ENCODE results near the gene AKR1C3.
"Not testable (repeated sequence)": the region's sequence is repeated elsewhere in the genome, so short reads cannot be mapped to it uniquely, and the experiment has no call there.

The AKR1C3 gene

GRCh38 chr10:5094265-5095205 lies at the start of gene AKR1C3:
Gene AKR1C3 (plus strand): TSS chr10:5094414. CDS start chr10:5094445, 31 bp downstream.
- TF ChIP-seq, protein P1, sequence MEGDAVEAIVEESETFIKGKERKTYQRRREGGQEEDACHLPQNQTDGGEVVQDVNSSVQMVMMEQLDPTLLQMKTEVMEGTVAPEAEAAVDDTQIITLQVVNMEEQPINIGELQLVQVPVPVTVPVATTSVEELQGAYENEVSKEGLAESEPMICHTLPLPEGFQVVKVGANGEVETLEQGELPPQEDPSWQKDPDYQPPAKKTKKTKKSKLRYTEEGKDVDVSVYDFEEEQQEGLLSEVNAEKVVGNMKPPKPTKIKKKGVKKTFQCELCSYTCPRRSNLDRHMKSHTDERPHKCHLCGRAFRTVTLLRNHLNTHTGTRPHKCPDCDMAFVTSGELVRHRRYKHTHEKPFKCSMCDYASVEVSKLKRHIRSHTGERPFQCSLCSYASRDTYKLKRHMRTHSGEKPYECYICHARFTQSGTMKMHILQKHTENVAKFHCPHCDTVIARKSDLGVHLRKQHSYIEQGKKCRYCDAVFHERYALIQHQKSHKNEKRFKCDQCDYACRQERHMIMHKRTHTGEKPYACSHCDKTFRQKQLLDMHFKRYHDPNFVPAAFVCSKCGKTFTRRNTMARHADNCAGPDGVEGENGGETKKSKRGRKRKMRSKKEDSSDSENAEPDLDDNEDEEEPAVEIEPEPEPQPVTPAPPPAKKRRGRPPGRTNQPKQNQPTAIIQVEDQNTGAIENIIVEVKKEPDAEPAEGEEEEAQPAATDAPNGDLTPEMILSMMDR (IDR thresholded peaks at IDR 0.05; ENCODE audit: borderline replicate concordance, control extremely low read depth, extremely low read depth, insufficient read depth, missing control alignments): no peak
- in situ Hi-C loops (cut with MboI; ENCODE audit: low sequenced_read_pairs, unreplicated experiment): no loop called here
- DNase-seq (ENCODE audit: low spot score): no peak

DNA sequence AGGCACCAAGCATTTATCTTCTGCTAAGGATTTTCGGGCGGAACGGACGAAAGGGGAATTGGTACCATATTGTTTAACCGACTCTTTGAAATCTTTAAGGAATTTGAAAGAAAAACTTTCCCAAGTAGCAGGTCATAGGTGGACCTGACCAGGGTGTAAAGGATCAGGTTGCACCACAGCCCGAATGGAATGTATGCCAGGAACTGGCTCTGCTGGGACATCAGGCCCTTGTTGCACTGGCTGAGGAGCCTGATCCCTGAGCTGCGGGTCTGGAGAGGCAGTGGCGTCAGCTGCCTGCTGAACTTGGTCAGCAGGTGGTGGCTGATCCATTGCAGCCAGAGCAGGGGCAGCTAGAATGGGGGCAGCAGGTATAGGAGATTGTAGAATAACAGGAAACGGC lies 49.1 kb upstream of the AKR1C3 start:
- in situ Hi-C loops (cut with MboI; ENCODE audit: low sequenced_read_pairs, unreplicated experiment): no loop called here
- TF ChIP-seq, protein P1 (IDR thresholded peaks at IDR 0.05; ENCODE audit: borderline replicate concordance, control extremely low read depth, extremely low read depth, insufficient read depth, missing control alignments): no peak
- DNase-seq (ENCODE audit: low spot score): no peak

DNA sequence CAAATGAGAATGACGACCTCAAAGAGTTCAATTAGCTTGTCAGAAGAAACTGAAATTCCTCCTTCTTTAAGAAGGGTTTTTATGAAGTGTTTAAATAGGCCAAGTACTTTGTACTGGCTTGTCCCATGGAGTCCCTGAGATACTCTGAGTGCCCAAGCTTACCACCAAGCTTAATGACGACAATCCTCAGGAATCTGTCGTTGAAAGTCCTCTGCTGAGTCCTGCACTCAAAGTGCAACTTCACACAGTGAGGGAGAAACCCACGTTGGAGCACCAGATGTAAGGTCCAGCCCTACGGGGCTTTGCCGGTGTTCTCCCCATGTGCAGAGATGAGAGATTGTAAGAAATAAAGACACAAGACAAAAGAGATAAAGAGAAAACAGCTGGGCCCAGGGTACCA lies 47.8 kb upstream of the AKR1C3 start:
- in situ Hi-C loops (cut with MboI; ENCODE audit: low sequenced_read_pairs, unreplicated experiment): no loop called here
- DNase-seq (ENCODE audit: low spot score): no peak
- TF ChIP-seq, protein P1 (IDR thresholded peaks at IDR 0.05; ENCODE audit: borderline replicate concordance, control extremely low read depth, extremely low read depth, insufficient read depth, missing control alignments): no peak

GRCh38 chr10:5047055-5047454 lies 47.2 kb upstream of the AKR1C3 start:
- DNase-seq (ENCODE audit: low spot score): not testable (repeated sequence)

GRCh38 chr10:5047912-5048628 lies 46.1 kb upstream of the AKR1C3 start:
- in situ Hi-C loops (cut with MboI; ENCODE audit: low sequenced_read_pairs, unreplicated experiment): no loop called here
- no peak for DNase-seq (ENCODE audit: low spot score)
- TF ChIP-seq, protein P1 (IDR thresholded peaks at IDR 0.05; ENCODE audit: borderline replicate concordance, control extremely low read depth, extremely low read depth, insufficient read depth, missing control alignments): no peak

More at GRCh38 chr10:5047055-5047454, 47.2 kb upstream of the AKR1C3 start:
- in situ Hi-C loops (cut with MboI; ENCODE audit: low sequenced_read_pairs, unreplicated experiment): not testable (repeated sequence)

DNA sequence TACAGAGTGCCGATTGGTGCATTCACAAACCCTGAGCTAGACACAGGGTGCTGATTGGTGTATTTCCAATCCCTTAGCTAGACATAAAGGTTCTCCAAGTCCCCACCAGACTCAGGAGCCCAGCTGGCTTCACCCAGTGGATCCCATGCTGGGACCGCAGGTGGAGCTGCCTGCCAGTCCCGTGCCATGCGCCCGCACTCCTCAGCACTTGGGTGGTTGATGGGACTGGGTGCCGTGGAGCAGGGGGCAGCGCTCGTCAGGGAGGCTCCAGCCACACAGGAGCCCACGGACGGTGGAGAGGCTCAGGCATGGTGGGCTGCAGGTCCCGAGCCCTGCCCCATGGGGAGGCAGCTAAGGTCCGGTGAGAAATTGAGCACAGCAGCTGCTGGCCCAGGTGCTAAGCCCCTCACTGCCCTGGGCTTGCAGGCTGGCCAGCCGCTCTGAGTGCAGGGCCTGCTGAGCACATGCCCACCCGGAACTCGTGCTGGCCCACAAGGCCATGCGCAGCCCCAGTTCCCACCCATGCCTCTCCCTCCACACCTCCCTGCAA lies 41.2 kb upstream of the AKR1C3 start:
- in situ Hi-C loops (cut with MboI; ENCODE audit: low sequenced_read_pairs, unreplicated experiment); DNase-seq (ENCODE audit: low spot score): not testable (repeated sequence)

DNA sequence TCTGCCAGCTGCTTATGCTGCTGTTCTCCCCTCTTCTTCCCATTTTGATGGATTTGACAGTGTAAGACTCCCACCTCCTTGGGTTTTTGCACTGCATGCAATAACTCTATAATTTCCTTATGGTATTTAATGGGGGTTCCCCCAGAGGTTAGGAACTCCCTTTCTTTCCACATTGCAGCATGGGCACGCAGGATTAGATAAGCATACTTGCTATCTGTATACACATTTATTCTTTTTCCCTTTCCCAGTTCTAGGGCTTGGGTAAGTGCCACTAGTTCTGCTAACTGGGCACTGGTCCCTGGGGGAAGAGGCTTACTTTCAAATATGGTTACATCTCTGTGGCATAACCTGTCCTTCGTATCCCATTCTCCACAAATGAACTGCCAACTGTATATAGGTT lies 39.4 kb upstream of the AKR1C3 start:
- in situ Hi-C loops (cut with MboI; ENCODE audit: low sequenced_read_pairs, unreplicated experiment): not testable (repeated sequence)

DNA sequence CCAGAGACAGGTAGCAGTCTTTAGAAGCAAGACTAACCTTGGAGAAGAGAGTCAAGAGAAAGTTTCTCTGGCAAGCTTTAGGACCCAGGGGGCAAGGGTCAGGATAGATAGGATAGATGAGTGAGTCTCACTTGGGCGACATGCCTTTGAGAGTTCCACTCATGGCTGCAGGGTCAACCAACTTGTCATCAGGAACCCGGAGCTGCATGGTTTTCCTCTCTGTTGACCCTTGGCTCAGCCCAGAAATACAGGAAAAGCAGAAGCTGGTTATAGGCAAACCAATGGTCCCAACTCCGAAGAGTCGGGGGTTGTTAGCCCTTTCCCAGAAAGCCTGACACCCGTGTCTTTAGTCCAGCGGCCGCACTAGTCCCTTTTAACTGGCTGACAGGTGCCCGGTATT lies 34.9 kb upstream of the AKR1C3 start:
- DNase-seq (ENCODE audit: low spot score); in situ Hi-C loops (cut with MboI; ENCODE audit: low sequenced_read_pairs, unreplicated experiment): not testable (repeated sequence)

More for the DNA sequence above, 39.4 kb upstream of the AKR1C3 start:
- not testable (repeated sequence) for DNase-seq (ENCODE audit: low spot score)

GRCh38 chr10:5060791-5061190 lies 33.4 kb upstream of the AKR1C3 start:
- in situ Hi-C loops (cut with MboI; ENCODE audit: low sequenced_read_pairs, unreplicated experiment); DNase-seq (ENCODE audit: low spot score): not testable (repeated sequence)
